ENCODE results near the gene WBP4. TPM values are rescaled to one million over a fixed set of nuclear protein-coding genes. Genes with fewer than 3 reads are reported as not detected.

WBP4 gene
- total and polyA plus RNA-seq, 4 donors = 3.9 to 6.8 (median 5.5) TPM

- WGBS = under 1% methylated on average over 35 of the region's 35 CpGs
- H3K9ac ChIP-seq (ENCODE audit: low read depth in 1 of 2, low read length in 2 of 2) = peak overlapping the region; percentile 90 to 94
- no peaks in the 10 kb centered on the region for H3K9me3 ChIP-seq (ENCODE audit: control insufficient read depth in 4 of 4, low read length in 3 of 4)
- peak overlapping the region; percentile 86 to 99 for H3K27ac ChIP-seq (ENCODE audit: low read depth in 1 of 2, low read length in 2 of 2)
- peaks cover 0 to 1% (median under 1%) of the 10 kb centered on the region in 4 donors for H3K36me3 ChIP-seq (ENCODE audit: control insufficient read depth in 4 of 4, insufficient read depth in 3 of 4, low read depth in 1 of 4, low read length in 3 of 4)
- TF ChIP-seq EGR1 (IDR thresholded peaks at IDR 0.05; ENCODE audit: low read depth in 2 of 2) = peak; percentile 89 to 96
- no peak for TF ChIP-seq ZBTB33 (IDR thresholded peaks at IDR 0.05)
- TF ChIP-seq FOXA2 (IDR thresholded peaks at IDR 0.05) = no peak
- no peak for TF ChIP-seq RAD21 (IDR thresholded peaks at IDR 0.05)
- peak; percentile 95 for TF ChIP-seq ATF3 (IDR thresholded peaks at IDR 0.05)
- H3K4me1 ChIP-seq (ENCODE audit: control insufficient read depth in 4 of 4, insufficient read depth in 4 of 4, low read length in 3 of 4) = peaks cover 5 to 50% (median 40%) of the 10 kb centered on the region in 4 donors
- peak; percentile 89 for DNase-seq (ENCODE audit: low spot score)
- no peaks in the 10 kb centered on the region for H3K27me3 ChIP-seq (ENCODE audit: control insufficient read depth in 4 of 4, insufficient read depth in 4 of 4, low read length in 3 of 4)
- peak overlapping the region; percentile 81 to 97 (median 87) for H3K4me3 ChIP-seq (ENCODE audit: low read depth in 1 of 3, low read length in 3 of 3)
Observed at GRCh38 chr13:41060724-41061074, 610 bp upstream of the WBP4 start.

- Histone ChIP-seq H3K4me3 (ENCODE audit: low read depth in 1 of 3, low read length in 3 of 3) (peak overlapping the region; percentile 81 to 97 (median 87)), H3K9me3 (ENCODE audit: control insufficient read depth in 4 of 4, low read length in 3 of 4) (no peaks in the 10 kb centered on the region), H3K4me1 (ENCODE audit: control insufficient read depth in 4 of 4, insufficient read depth in 4 of 4, low read length in 3 of 4) (peaks cover 5 to 39% (median 27%) of the 10 kb centered on the region in 4 donors), H3K27me3 (ENCODE audit: control insufficient read depth in 4 of 4, insufficient read depth in 4 of 4, low read length in 3 of 4) (no peaks in the 10 kb centered on the region), H3K36me3 (ENCODE audit: control insufficient read depth in 4 of 4, insufficient read depth in 3 of 4, low read depth in 1 of 4, low read length in 3 of 4) (peaks cover 2 to 5% (median 3%) of the 10 kb centered on the region in 4 donors), H3K27ac (ENCODE audit: low read depth in 1 of 2, low read length in 2 of 2) (peak overlapping the region; percentile 86 to 99), H3K9ac (ENCODE audit: low read depth in 1 of 2, low read length in 2 of 2) (peak overlapping the region; percentile 86 to 94)
- DNase-seq (ENCODE audit: low spot score) = no peak
- TF ChIP-seq REST (IDR thresholded peaks at IDR 0.05) = peak; percentile 97
- peak in 1 of 2 donors; percentile 12 for TF ChIP-seq RAD21 (IDR thresholded peaks at IDR 0.05)
- no peak for TF ChIP-seq ZBTB33 (IDR thresholded peaks at IDR 0.05)
- WGBS = 2% methylated on average over 24 of the region's 24 CpGs
Observed at GRCh38 chr13:41061914-41062837, 867 bp downstream of the WBP4 start.
